A673 (cell line): ENCODE measurements around the gene CRYAA. TPM values are rescaled to one million over a fixed set of nuclear protein-coding genes. Genes with fewer than 3 reads are reported as not detected.
"Not testable (repeated sequence)": the region's sequence is repeated elsewhere in the genome, so short reads cannot be mapped to it uniquely, and the experiment has no call there.

Experiments
- BruUV-seq: library from RNA; stranded (reverse); fragments of 400-500 nt; replicated peaks from 2 replicates; lab custom pipeline; 2021; lab: Mats Ljungman, UMichigan
- CTCF ChIA-PET: fragments of 300-600 bp; sonication (Branson Sonifier 250); formaldehyde crosslinking; loops from one replicate; lab custom pipeline; 2022; ENCODE audit warnings: antibody characterized with exemption; lab: Charles Lee
- POLR2A ChIA-PET: fragments of 300-600 bp; sonication (Branson Sonifier 250); formaldehyde crosslinking; loops from one replicate; lab custom pipeline; 2022; ENCODE audit warnings: antibody characterized with exemption; ENCODE audit not compliant: low non-redundant PET; lab: Charles Lee
- DNase-seq: peaks from one replicate; pipeline ENCODE4 v3.0.0-alpha.2; 2015; ENCODE audit warnings: low spot score
- H3K27ac ChIP-seq: fragments of 200-600 bp; sonication (generic); 2 replicates; pipeline ENCODE4 v1.5.1; 2016; ENCODE audit warnings: mixed run types, low read depth, mild to moderate bottlenecking, mixed read lengths, antibody characterized with exemption, low read length; ENCODE audit not compliant: poor library complexity, severe bottlenecking
- H3K27me3 ChIP-seq: fragments of 200-600 bp; sonication (generic); replicated peaks from 2 replicates; pipeline ENCODE4 v1.6.1; 2017; ENCODE audit warnings: mixed run types, low read depth, mild to moderate bottlenecking, mixed read lengths, antibody characterized with exemption, low read length; ENCODE audit not compliant: insufficient read depth, poor library complexity
- H3K36me3 ChIP-seq: fragments of 200-600 bp; sonication (generic); 2 replicates; pipeline ENCODE4 v1.6.1; 2016; ENCODE audit warnings: mixed run types, mild to moderate bottlenecking, mixed read lengths, antibody characterized with exemption, low read length; ENCODE audit not compliant: insufficient read depth, poor library complexity, severe bottlenecking
- H3K4me1 ChIP-seq: fragments of 200-600 bp; sonication (generic); 2 replicates; pipeline ENCODE4 v1.6.1; 2017; ENCODE audit warnings: mixed run types, mild to moderate bottlenecking, mixed read lengths, antibody characterized with exemption, low read length; ENCODE audit not compliant: insufficient read depth, poor library complexity, severe bottlenecking
- H3K4me3 ChIP-seq: fragments of 200-600 bp; sonication (generic); 2 replicates; pipeline ENCODE4 v1.5.1; 2016; ENCODE audit warnings: low read depth, mixed run types, mild to moderate bottlenecking, mixed read lengths, low read length; ENCODE audit not compliant: poor library complexity, severe bottlenecking
- H3K9me3 ChIP-seq: fragments of 200-600 bp; sonication (generic); 2 replicates; pipeline ENCODE4 v1.6.1; 2016; ENCODE audit warnings: mixed run types, low read depth, mild to moderate bottlenecking, mixed read lengths, antibody characterized with exemption, low read length; ENCODE audit not compliant: poor library complexity, severe bottlenecking
- intact Hi-C: fragments of 100-400 bp; cut with micrococcal nuclease; formaldehyde crosslinking; loops from one replicate; pipeline ENCODE4 v1.10.0; 2022; ENCODE audit not compliant: unreplicated experiment
- total RNA-seq: library from RNA; stranded (reverse); gene quantifications from 2 replicates; pipeline ENCODE4 v1.2.3, GENCODE V29; 2021

The CRYAA gene
- total RNA-seq, 1 experiment from 2014 or later, result not detected

DNA sequence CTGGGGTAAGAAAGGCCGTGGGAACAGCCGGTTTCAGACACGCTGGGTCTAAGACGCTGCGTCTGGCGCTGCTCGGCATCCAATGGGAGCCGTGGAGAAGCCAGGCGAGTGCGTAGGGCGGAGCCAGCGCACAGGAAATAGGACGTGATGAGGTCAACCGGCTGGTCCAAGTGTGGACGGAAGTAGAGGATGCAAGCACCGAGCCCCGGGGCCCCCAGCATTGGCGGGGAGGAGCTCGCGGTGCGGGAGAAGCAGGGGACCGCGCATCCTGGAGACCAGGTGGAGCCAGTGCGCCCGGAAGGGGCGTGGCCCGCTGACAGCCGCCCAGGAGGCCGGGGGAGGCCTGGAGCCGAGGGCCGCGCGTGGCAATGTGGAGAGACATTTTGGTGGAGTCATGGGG lies 15.2 kb upstream of the CRYAA start:
- intact Hi-C loops, BruUV-seq, H3K36me3 ChIP-seq, DNase-seq, POLR2A ChIA-PET, H3K4me1 ChIP-seq, CTCF ChIA-PET, H3K9me3 ChIP-seq, H3K4me3 ChIP-seq, H3K27ac ChIP-seq, H3K27me3 ChIP-seq: not testable (repeated sequence)

DNA sequence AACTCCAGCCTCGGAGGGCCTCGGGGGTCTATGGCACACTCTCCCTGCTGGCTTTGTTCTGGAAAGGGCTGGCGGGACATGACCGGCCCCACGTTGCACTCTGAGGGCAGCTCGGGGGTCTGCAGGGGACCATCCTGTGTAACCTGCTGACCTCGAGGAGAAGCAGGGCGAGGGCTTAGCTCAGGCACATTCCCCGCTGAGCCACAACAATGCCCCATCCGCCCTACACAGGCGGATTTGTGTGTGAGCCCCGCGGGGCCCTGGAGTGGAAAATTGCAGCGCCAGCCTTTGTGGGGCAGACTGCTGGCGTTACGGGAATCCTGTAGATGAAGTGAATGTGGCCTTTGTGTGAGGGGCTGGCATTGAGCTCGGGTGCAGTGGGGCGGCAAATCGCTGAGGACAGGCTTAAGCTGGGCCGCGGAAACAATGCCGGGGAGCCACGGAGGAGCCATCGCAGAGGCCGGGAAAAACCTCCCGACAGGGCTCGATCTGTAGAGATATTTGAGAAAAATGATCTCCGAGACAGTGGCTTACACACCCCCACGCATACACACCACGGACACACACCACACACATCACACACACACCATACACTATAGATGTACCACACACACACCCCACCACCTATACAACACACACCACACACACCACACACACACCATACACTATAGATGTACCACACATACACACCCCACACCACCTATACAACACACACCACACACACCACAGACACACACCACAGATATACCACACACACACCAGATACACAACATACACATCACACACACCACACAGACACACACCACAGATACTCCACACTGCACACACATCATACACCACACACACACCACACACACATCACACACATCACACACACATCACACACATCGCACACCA lies 9.3 kb upstream of the CRYAA start:
- H3K4me1 ChIP-seq, DNase-seq, H3K9me3 ChIP-seq, CTCF ChIA-PET, BruUV-seq, H3K4me3 ChIP-seq, H3K27me3 ChIP-seq, intact Hi-C loops, POLR2A ChIA-PET, H3K27ac ChIP-seq, H3K36me3 ChIP-seq: not testable (repeated sequence)

DNA sequence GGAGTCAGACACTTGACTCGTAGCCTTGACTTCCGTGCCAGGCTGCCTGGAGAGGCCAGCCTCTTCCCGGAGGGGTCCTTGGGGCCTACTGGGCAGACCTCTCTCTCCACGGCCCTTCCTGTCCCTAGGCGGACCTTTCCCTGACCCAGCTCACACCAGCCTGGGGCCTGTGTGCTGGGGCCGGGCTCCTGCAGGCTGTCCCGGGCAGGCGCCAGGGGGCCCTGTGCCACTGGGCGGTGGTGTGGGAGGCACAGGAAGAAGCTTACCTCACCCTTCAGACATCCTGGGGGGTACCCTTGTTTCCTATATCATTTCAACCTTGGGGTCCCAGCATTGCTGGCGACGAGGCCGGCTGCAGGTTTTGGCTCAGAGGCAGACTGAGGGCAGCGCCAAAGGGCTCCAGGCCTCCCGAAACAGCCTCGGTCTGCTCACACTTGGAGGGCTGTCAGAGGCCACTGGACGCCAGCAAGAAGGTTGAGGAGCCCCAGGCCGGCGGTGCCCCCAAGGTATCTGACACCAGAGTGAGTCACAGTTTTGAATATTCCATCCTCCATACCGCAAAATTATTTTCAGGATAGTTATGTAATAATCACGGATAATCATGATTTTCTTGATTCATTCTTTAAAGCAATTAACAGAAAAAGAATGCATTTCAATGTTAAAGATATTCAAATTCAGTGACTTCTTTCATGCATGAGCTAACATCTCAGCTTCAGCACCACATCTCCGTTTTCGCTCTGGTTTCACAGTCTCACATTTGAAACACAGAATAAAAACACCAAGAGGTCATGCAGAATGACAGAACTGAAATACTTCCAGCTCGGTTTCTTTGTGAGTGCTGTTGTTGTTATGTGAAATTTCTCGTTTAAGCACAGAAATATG lies 6.7 kb upstream of the CRYAA start:
- DNase-seq, H3K27me3 ChIP-seq, intact Hi-C loops, POLR2A ChIA-PET, BruUV-seq, H3K9me3 ChIP-seq, H3K27ac ChIP-seq, CTCF ChIA-PET, H3K4me1 ChIP-seq, H3K4me3 ChIP-seq, H3K36me3 ChIP-seq: not testable (repeated sequence)

DNA sequence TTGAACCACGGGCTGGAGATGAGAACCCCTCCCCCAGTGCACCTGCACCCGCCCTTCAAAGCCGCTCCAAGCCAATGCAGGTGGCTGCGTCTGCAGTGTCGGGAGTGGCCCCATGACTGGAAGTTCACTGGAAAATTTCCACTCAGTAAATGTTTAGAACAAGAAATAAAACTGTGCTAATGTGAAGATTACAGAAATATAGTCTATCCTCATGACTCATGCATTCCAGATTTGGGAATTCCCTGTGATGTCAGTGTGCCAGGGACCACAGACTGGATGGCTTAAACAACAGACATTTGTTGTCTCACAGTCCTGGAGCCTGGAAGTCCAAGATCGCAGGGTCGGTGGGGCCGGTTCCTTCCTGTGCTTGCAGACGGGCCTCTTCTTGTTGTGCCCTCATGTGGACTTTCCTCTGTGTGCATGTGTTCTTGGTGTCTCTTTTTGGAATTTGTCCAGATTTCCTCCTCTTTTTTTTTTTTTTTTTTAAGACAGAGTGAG lies 6.1 kb upstream of the CRYAA start:
- H3K36me3 ChIP-seq, H3K4me1 ChIP-seq, BruUV-seq, POLR2A ChIA-PET, H3K9me3 ChIP-seq, DNase-seq, H3K27ac ChIP-seq, H3K27me3 ChIP-seq, CTCF ChIA-PET, intact Hi-C loops, H3K4me3 ChIP-seq: not testable (repeated sequence)

DNA sequence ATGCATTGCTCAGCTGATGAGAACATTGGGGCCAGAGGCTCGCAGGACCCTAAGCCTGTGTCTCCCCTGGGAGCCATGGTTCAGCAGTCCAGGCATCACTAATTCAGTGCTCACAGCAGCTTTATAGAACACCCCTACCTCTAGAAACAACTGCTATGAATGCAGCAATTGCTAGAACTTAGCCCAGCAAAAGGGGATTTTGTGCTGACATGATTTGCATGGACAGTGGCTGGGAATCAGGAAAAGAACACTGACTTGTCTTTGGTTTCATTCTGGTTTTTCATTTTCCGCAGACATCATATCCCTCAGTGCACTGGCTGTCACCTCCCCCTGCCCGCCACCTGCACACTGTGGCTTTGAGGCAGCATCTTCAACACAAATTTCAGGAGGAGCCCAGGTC lies 4.0 kb upstream of the CRYAA start:
- H3K4me3 ChIP-seq, intact Hi-C loops, H3K4me1 ChIP-seq, BruUV-seq, POLR2A ChIA-PET, H3K27ac ChIP-seq, H3K27me3 ChIP-seq, DNase-seq, H3K9me3 ChIP-seq, CTCF ChIA-PET, H3K36me3 ChIP-seq: not testable (repeated sequence)

DNA sequence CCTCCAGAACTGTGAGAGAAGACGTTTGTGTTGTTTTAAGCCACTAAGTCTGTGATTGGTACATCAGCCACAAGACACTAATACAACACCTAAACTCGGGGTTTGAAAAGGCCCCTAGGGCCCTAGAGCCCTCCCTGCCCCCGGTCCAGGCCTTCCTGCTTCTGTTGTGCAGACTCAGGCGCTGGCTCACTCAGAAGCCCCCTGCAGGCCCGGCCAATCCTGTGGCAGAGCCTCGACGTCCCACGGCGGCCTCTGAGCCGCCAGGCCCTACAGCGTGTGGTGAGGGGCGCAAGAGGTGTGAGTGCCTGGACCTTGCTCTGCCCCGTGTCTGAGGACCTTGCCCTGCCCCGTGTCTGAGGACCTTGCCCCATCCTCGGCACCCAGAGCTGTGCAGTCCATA lies 3.1 kb upstream of the CRYAA start:
- POLR2A ChIA-PET, H3K36me3 ChIP-seq, DNase-seq, intact Hi-C loops, H3K4me3 ChIP-seq, BruUV-seq, CTCF ChIA-PET, H3K27ac ChIP-seq, H3K9me3 ChIP-seq, H3K27me3 ChIP-seq, H3K4me1 ChIP-seq: not testable (repeated sequence)

DNA sequence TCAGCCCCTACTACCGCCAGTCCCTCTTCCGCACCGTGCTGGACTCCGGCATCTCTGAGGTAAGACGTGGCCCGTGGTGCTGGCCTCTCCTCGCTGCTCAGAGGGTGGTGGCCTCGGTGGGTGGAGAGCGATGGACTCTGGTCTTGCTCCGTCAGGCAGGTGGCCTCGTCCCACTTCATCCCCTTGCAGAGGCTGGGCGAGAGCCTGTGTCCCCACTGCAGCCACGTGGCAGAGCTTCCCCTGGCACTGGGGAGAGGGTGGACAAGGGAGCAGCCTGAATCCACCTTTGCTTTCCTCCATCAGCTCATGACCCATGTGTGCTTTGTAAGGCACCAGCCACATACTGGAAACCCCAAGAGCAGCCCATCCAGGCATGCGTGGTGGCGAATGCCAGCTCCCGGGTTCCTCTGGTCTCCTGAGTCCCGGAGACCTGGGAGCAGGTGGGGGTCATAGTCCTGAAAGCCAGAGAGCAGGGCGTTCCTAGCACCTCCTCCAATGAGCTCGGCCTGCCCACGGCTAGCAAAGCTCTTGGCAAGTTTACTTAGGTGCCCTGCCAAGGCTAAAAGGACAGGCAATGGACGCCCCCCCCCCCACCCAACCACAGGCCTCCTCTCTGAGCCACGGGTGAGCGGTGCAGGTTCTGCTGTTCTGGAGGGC lies 550 bp downstream of the CRYAA start:
- POLR2A ChIA-PET, BruUV-seq: not testable (repeated sequence)

More for the DNA sequence above, 550 bp downstream of the CRYAA start:
- H3K27ac ChIP-seq, DNase-seq, intact Hi-C loops, H3K36me3 ChIP-seq, H3K9me3 ChIP-seq, H3K4me1 ChIP-seq, H3K4me3 ChIP-seq, CTCF ChIA-PET, H3K27me3 ChIP-seq: not testable (repeated sequence)
